ENCODE results near the gene HTRA3. TPM values are rescaled to one million over a fixed set of nuclear protein-coding genes. Genes with fewer than 3 reads are reported as not detected.
A peak's percentile ranks its signal among the peaks of the same experiment; 100 is the strongest.

Gene HTRA3
- total RNA-seq, 1 donor from 2014 or later: not detected

GRCh38 chr4:8294775-8295174 is 25.2 kb downstream of the HTRA3 start:
- H3K36me3 Mint-ChIP-seq (ENCODE audit: low read depth): no peaks in the 10 kb centered on the region
- intact Hi-C loops (cut with micrococcal nuclease): no loop called here
- no peak for DNase-seq (ENCODE audit: low spot score)
- H3K4me1 Mint-ChIP-seq (ENCODE audit: low read depth): no peaks in the 10 kb centered on the region
- no peak overlapping the region for H3K4me3 Mint-ChIP-seq
- peak overlapping the region; percentile 28 for H3K27ac Mint-ChIP-seq
- H3K27me3 Mint-ChIP-seq (ENCODE audit: insufficient read depth): peaks cover 2% of the 10 kb centered on the region
- H3K9me3 Mint-ChIP-seq: peaks cover 7% of the 10 kb centered on the region

- Mint-ChIP-seq H3K9me3 (peaks cover 7% of the 10 kb centered on the region), H3K36me3 (ENCODE audit: low read depth) (no peaks in the 10 kb centered on the region), H3K27ac (no peak overlapping the region), H3K4me3 (no peak overlapping the region), H3K27me3 (ENCODE audit: insufficient read depth) (peaks cover 2% of the 10 kb centered on the region), H3K4me1 (ENCODE audit: low read depth) (no peaks in the 10 kb centered on the region)
- DNase-seq (ENCODE audit: low spot score): no peak
- intact Hi-C loops (cut with micrococcal nuclease): no loop called here
Measured at GRCh38 chr4:8295471-8295870, 25.9 kb downstream of the HTRA3 start.

- H3K27me3 Mint-ChIP-seq (ENCODE audit: insufficient read depth): peaks cover 2% of the 10 kb centered on the region
- H3K9me3 Mint-ChIP-seq: peaks cover 7% of the 10 kb centered on the region
- H3K4me1 Mint-ChIP-seq (ENCODE audit: low read depth): no peaks in the 10 kb centered on the region
- no peak overlapping the region for H3K27ac Mint-ChIP-seq
- H3K4me3 Mint-ChIP-seq: no peak overlapping the region
- intact Hi-C loops (cut with micrococcal nuclease): no loop called here
- DNase-seq (ENCODE audit: low spot score): no peak
- H3K36me3 Mint-ChIP-seq (ENCODE audit: low read depth): no peaks in the 10 kb centered on the region
Measured at GRCh38 chr4:8296491-8296890, 26.9 kb downstream of the HTRA3 start.

- intact Hi-C loops (cut with micrococcal nuclease): no loop called here
- peaks cover 2% of the 10 kb centered on the region for H3K27me3 Mint-ChIP-seq (ENCODE audit: insufficient read depth)
- no peaks in the 10 kb centered on the region for H3K4me1 Mint-ChIP-seq (ENCODE audit: low read depth)
- H3K27ac Mint-ChIP-seq: no peak overlapping the region
- H3K36me3 Mint-ChIP-seq (ENCODE audit: low read depth): no peaks in the 10 kb centered on the region
- peaks cover 7% of the 10 kb centered on the region for H3K9me3 Mint-ChIP-seq
- DNase-seq (ENCODE audit: low spot score): no peak
- H3K4me3 Mint-ChIP-seq: no peak overlapping the region
Measured at GRCh38 chr4:8297141-8297601, 27.6 kb downstream of the HTRA3 start.

DNA sequence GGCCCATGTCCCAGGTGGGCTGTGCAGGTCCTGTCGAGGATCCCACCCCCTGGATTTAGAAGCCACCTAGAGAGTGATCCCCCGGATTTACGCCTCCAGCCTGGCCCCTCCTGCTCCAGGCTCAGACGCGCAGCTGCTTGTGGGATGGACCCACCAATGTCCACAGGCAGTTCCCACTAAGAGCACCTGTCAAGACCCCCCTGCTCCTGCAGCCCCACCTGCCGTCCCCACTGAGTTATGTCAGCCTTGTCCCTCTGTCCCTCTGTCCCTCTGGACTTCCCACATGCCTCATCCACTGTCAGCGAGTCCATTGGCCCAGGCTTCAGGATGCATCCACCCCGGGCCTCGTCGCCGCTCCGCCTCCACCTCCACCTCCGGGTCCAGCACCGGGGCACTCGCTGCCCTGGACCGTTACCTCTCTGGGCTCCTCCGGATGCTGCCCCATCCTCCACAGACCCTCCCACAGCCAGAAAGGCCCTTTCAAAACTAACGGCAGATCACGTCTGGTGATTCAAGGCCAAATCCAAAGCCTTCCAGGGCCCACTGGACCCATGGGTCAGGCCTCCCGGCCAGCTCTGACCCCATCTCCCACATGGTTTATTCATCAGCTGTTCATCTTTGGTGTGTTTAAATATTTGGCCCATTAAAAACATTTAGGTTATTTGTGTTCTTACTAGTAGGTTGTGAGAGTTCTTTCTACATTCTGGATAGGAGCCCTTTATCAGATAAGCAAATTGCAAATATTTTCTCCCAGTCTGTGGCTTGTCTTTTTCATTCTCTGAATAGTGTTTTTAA is 28.3 kb downstream of the HTRA3 start:
- H3K9me3 Mint-ChIP-seq: peaks cover 7% of the 10 kb centered on the region
- H3K4me3 Mint-ChIP-seq: no peak overlapping the region
- H3K27ac Mint-ChIP-seq: no peak overlapping the region
- no peak for DNase-seq (ENCODE audit: low spot score)
- no peaks in the 10 kb centered on the region for H3K4me1 Mint-ChIP-seq (ENCODE audit: low read depth)
- peaks cover 2% of the 10 kb centered on the region for H3K27me3 Mint-ChIP-seq (ENCODE audit: insufficient read depth)
- intact Hi-C loops (cut with micrococcal nuclease): no loop called here
- H3K36me3 Mint-ChIP-seq (ENCODE audit: low read depth): no peaks in the 10 kb centered on the region

DNA sequence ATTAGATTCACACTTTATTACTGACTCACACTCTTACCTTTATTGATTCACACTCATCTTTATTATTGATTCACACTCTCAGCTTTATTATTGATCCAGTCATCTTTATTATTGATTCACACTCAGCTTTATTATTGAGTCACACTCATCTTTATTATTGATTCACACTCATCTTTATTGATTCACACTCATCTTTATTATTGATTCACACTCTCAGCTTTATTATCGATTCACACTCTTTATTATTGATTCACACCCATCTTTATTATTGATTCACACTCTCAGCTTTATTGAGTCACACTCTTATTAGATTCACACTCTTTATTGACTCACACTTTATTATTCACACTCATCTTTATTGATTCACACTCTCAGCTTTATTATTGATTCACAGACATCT is 31.3 kb downstream of the HTRA3 start:
- no peak for DNase-seq (ENCODE audit: low spot score)
- Mint-ChIP-seq H3K27me3 (ENCODE audit: insufficient read depth) (peaks cover 2% of the 10 kb centered on the region), H3K4me1 (ENCODE audit: low read depth) (peaks cover 6% of the 10 kb centered on the region), H3K27ac (no peak overlapping the region), H3K36me3 (ENCODE audit: low read depth) (no peaks in the 10 kb centered on the region), H3K4me3 (no peak overlapping the region), H3K9me3 (no peaks in the 10 kb centered on the region)
- intact Hi-C loops (cut with micrococcal nuclease): no loop called here

DNA sequence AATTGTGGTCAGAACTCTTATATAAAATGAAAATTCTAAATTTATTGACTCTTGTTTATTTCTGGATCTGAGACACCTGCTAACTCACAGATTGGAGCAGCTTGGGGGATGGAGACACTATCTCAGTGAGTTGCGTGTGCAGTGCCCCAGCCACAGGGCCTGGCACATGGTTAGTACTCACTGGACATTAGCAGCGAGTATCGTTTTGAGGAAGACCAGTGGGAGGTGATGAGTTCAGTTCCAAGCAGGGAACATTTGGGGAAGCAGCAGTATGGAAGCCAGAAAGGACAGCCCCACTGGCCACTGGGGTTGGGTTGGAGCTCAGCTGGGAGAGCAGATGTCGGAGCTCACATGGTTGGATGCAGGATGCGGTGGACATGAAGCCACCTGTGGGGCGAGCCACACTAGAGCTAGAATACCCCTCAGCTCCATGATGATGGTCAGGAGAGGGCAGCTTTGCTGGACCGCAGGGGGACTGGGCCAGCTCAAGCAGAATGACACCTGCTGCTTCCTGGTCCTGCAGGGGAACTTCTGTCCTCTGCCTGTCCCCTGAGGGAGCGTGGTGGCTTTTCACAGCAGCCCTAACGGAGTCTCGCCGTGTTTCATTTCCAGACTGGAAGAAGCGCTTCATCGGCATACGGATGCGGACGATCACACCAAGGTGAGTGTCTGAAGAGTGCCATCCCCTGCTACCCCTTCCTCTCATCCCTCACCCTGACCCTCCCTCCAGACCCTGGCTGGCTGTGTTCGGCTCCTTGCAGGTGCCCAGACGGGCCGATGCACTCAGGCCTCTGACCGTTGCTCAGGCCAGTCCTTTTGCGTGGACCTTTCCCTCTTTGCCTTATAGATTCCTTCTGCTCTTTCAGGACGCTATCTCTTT is 32.5 kb downstream of the HTRA3 start:
- peaks cover 2% of the 10 kb centered on the region for H3K27me3 Mint-ChIP-seq (ENCODE audit: insufficient read depth)
- H3K4me1 Mint-ChIP-seq (ENCODE audit: low read depth): peaks cover 6% of the 10 kb centered on the region
- no peak overlapping the region for H3K4me3 Mint-ChIP-seq
- intact Hi-C loops (cut with micrococcal nuclease): no loop called here
- no peaks in the 10 kb centered on the region for H3K36me3 Mint-ChIP-seq (ENCODE audit: low read depth)
- H3K27ac Mint-ChIP-seq: no peak overlapping the region
- no peaks in the 10 kb centered on the region for H3K9me3 Mint-ChIP-seq
- DNase-seq (ENCODE audit: low spot score): no peak

DNA sequence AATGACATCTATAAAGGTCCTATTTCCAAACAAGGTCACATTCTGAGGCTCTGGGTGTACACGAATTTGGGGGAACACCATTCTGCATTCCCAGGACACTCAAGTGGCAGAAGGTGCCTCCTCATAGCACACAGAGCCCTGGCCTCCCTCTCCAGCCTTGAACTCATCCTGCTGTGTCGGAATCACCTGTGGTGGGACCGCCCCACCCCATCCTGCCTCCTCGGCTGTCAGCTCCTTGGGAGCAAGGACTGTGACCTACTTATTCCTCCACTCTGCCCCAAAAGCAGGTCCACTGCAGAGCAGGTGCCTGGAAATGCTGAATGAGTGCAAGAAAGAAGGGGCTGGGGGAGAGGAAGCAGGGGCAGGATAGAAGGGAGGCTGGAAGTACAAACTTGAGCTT is 33.5 kb downstream of the HTRA3 start:
- no peak overlapping the region for H3K27ac Mint-ChIP-seq
- peaks cover 6% of the 10 kb centered on the region for H3K4me1 Mint-ChIP-seq (ENCODE audit: low read depth)
- peaks cover 2% of the 10 kb centered on the region for H3K27me3 Mint-ChIP-seq (ENCODE audit: insufficient read depth)
- intact Hi-C loops (cut with micrococcal nuclease): no loop called here
- H3K9me3 Mint-ChIP-seq: no peaks in the 10 kb centered on the region
- H3K36me3 Mint-ChIP-seq (ENCODE audit: low read depth): no peaks in the 10 kb centered on the region
- H3K4me3 Mint-ChIP-seq: no peak overlapping the region
- DNase-seq (ENCODE audit: low spot score): no peak

DNA sequence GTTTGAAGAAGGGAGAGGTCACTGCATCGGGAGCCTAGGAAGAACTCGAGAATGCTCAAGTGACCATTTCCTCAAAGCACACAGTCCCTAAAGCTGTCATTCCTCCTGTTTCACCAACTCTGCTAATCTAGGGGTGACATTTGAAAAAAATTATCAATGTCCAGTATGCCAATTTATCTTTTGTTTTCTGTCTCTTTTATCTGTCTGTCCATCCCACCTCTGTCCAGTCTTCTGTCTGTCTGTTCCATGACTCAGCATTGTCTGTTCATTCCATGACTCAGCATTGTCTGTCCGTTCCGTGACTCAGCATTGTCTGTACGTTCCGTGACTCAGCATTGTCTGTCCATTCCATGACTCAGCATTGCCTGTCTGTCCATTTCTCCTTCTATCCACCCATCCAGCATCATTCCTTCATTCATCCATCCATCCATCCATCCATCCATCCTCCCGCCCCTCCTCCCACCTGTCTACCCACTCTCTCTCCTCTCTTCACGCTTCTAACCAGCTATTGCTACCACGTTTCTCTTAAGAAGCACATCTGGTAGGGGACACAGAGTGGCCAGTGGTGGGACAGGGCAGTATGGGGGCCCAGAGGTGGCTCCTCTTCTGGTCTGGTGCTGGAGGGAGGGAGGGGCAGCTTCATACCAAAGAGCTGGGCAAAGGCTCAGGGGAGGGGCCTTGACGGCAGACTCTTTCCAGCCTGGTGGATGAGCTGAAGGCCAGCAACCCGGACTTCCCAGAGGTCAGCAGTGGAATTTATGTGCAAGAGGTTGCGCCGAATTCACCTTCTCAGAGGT is 34.1 kb downstream of the HTRA3 start:
- no peaks in the 10 kb centered on the region for H3K36me3 Mint-ChIP-seq (ENCODE audit: low read depth)
- intact Hi-C loops (cut with micrococcal nuclease): no loop called here
- H3K4me3 Mint-ChIP-seq: peak overlapping the region; percentile 31
- peaks cover 2% of the 10 kb centered on the region for H3K27me3 Mint-ChIP-seq (ENCODE audit: insufficient read depth)
- no peaks in the 10 kb centered on the region for H3K9me3 Mint-ChIP-seq
- H3K4me1 Mint-ChIP-seq (ENCODE audit: low read depth): peaks cover 6% of the 10 kb centered on the region
- no peak for DNase-seq (ENCODE audit: low spot score)
- H3K27ac Mint-ChIP-seq: peak overlapping the region; percentile 69

DNA sequence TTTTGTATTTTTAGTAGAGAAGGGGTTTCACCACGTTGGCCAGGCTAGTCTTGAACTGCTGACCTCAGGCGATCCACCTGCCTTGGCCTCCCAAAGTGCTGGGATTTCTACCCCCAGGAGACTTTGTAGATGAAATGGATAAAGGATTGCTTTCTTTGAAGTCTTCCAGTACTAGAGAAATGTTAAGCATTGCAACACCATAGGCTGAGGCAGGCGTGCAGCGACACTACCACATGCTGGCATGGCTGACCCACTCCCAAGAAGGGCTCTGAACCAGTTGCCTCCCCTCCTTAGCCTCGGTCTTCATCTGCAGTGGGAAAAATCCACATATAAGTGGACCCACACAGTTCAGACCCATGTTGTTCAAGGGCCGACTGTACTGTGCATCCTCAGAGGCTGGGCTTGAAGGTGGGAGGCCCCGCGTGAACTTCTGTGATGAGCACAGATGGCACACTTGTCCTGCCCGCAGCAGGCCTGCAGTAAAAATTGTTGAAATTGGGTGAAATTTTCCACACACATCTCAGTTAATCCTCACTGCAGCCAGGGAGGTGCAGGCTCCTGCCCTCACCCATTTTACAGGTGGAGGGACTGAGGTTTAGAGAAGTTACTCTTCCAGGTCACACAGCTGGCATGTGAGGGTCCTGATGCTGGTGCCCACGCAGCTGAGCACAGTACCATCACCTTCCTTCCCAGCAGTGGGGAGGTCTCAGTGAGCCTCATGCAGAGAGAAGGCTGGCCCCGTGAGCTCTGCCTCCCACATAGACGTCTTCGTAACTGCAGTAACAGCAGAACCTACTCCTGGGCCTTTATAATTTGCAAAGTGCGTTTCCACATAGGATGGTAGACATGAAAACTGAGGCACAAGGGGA is 35.5 kb downstream of the HTRA3 start:
- H3K4me3 Mint-ChIP-seq: no peak overlapping the region
- H3K27ac Mint-ChIP-seq: no peak overlapping the region
- H3K9me3 Mint-ChIP-seq: no peaks in the 10 kb centered on the region
- no peak for DNase-seq (ENCODE audit: low spot score)
- H3K27me3 Mint-ChIP-seq (ENCODE audit: insufficient read depth): no peaks in the 10 kb centered on the region
- no peaks in the 10 kb centered on the region for H3K36me3 Mint-ChIP-seq (ENCODE audit: low read depth)
- intact Hi-C loops (cut with micrococcal nuclease): no loop called here
- H3K4me1 Mint-ChIP-seq (ENCODE audit: low read depth): peaks cover 6% of the 10 kb centered on the region

DNA sequence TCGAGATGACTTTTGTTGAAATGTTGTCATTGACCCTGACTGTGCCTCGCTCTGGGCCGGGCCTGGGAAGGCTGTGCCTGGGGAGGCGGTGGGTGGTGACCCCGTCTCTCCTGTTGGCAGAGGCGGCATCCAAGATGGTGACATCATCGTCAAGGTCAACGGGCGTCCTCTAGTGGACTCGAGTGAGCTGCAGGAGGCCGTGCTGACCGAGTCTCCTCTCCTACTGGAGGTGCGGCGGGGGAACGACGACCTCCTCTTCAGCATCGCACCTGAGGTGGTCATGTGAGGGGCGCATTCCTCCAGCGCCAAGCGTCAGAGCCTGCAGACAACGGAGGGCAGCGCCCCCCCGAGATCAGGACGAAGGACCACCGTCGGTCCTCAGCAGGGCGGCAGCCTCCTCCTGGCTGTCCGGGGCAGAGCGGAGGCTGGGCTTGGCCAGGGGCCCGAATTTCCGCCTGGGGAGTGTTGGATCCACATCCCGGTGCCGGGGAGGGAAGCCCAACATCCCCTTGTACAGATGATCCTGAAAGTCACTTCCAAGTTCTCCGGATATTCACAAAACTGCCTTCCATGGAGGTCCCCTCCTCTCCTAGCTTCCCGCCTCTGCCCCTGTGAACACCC is 36.4 kb downstream of the HTRA3 start:
- H3K9me3 Mint-ChIP-seq: no peaks in the 10 kb centered on the region
- DNase-seq (ENCODE audit: low spot score): no peak
- no peaks in the 10 kb centered on the region for H3K36me3 Mint-ChIP-seq (ENCODE audit: low read depth)
- intact Hi-C loops (cut with micrococcal nuclease): no loop called here
- H3K4me3 Mint-ChIP-seq: no peak overlapping the region
- peaks cover 6% of the 10 kb centered on the region for H3K4me1 Mint-ChIP-seq (ENCODE audit: low read depth)
- no peaks in the 10 kb centered on the region for H3K27me3 Mint-ChIP-seq (ENCODE audit: insufficient read depth)
- no peak overlapping the region for H3K27ac Mint-ChIP-seq
